ENCODE results near the gene PHF21B. TPM values are rescaled to one million over a fixed set of nuclear protein-coding genes. Genes with fewer than 3 reads are reported as not detected.

PHF21B gene
- total RNA-seq, 4 donors from 2014 or later = 0.17 to 0.62 TPM; not detected in 2

DNA sequence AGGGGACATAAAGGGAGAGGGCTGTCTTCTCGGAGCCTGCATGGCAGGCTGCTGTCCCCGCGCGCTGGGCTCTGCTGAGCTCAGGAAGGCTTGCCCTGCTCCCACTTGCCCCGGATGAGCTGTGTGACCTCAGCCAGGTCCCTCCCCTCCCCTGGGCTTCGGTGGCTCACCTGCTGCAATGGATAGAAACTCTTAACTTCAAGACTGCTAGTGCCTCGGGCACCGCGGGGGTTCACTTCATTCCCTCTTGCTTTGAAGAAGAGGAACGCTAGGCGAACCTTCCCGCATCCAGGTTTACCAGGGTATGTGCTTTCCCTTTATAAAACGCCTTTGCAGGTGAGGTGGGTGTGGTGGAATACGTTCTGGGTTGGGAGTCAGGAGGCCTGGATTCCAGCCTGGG, 115.0 kb downstream of the PHF21B start:
- intact Hi-C loops (cut with DNase I; ENCODE audit: low total_unique reads) = no loop called here
- 61 to 69% methylated on average over 14 of the region's 14 CpGs for WGBS, 2 donors
- no peak for TF ChIP-seq POLR2A (IDR thresholded peaks at IDR 0.05)
- TF ChIP-seq, protein P1, sequence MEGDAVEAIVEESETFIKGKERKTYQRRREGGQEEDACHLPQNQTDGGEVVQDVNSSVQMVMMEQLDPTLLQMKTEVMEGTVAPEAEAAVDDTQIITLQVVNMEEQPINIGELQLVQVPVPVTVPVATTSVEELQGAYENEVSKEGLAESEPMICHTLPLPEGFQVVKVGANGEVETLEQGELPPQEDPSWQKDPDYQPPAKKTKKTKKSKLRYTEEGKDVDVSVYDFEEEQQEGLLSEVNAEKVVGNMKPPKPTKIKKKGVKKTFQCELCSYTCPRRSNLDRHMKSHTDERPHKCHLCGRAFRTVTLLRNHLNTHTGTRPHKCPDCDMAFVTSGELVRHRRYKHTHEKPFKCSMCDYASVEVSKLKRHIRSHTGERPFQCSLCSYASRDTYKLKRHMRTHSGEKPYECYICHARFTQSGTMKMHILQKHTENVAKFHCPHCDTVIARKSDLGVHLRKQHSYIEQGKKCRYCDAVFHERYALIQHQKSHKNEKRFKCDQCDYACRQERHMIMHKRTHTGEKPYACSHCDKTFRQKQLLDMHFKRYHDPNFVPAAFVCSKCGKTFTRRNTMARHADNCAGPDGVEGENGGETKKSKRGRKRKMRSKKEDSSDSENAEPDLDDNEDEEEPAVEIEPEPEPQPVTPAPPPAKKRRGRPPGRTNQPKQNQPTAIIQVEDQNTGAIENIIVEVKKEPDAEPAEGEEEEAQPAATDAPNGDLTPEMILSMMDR (IDR thresholded peaks at IDR 0.05) = no peak
- H3K4me3 ChIP-seq (ENCODE audit: low read depth, poor library complexity, severe bottlenecking) = no peak overlapping the region
- peak in 1 of 2 donors; percentile 82 for DNase-seq (ENCODE audit: low spot score in 2 of 2)

DNA sequence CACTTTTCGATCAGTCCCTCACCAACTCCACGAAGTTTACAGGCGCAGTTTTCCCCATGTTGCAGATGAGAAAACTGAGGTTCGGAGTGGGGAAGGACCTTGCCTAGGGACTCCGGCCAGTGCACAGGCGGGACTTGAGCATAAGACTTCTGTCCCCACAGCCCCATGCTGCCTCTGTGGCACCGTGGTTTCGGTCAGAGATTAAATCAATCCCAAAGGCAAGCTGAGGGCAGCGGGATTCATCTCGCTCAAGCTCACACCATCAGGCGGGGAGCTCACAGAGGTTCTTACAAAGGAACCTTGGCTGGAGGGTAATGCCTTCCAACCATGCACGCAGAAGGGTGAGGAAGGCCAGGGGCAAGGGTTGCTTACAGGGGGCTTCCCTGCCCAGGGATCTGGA, 115.5 kb downstream of the PHF21B start:
- WGBS, 2 donors = 88 to 90% methylated on average over 12 of the region's 12 CpGs
- TF ChIP-seq, protein P1 (IDR thresholded peaks at IDR 0.05) = no peak
- TF ChIP-seq POLR2A (IDR thresholded peaks at IDR 0.05) = no peak
- DNase-seq (ENCODE audit: low spot score in 2 of 2) = peak in 1 of 2 donors; percentile 77
- intact Hi-C loops (cut with DNase I; ENCODE audit: low total_unique reads) = no loop called here
- no peak overlapping the region for H3K4me3 ChIP-seq (ENCODE audit: low read depth, poor library complexity, severe bottlenecking)

DNA sequence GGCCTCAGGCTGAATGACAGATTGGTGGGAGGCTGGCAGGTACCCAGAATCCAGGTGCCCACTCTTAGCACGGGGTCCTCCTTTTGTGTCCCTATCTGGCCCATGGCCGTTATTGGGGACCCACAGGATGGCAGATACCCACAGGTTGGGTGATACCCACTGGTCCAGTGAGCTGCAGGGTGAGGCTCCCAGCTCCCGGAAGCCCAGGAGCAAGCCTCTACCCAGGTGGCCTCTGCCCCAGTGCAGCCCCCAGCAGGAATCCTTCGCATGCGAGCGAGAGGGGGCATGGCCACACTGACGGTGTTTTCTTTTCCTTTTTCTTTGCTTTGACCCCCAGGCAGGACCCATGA, 116.1 kb downstream of the PHF21B start:
- TF ChIP-seq POLR2A (IDR thresholded peaks at IDR 0.05) = no peak
- TF ChIP-seq, protein P1 (IDR thresholded peaks at IDR 0.05) = no peak
- peak in 1 of 2 donors; percentile 64 for DNase-seq (ENCODE audit: low spot score in 2 of 2)
- WGBS, 2 donors = 66 to 69% methylated on average over 5 to 6 of the region's 7 CpGs
- H3K4me3 ChIP-seq (ENCODE audit: low read depth, poor library complexity, severe bottlenecking) = no peak overlapping the region
- intact Hi-C loops (cut with DNase I; ENCODE audit: low total_unique reads) = no loop called here

DNA sequence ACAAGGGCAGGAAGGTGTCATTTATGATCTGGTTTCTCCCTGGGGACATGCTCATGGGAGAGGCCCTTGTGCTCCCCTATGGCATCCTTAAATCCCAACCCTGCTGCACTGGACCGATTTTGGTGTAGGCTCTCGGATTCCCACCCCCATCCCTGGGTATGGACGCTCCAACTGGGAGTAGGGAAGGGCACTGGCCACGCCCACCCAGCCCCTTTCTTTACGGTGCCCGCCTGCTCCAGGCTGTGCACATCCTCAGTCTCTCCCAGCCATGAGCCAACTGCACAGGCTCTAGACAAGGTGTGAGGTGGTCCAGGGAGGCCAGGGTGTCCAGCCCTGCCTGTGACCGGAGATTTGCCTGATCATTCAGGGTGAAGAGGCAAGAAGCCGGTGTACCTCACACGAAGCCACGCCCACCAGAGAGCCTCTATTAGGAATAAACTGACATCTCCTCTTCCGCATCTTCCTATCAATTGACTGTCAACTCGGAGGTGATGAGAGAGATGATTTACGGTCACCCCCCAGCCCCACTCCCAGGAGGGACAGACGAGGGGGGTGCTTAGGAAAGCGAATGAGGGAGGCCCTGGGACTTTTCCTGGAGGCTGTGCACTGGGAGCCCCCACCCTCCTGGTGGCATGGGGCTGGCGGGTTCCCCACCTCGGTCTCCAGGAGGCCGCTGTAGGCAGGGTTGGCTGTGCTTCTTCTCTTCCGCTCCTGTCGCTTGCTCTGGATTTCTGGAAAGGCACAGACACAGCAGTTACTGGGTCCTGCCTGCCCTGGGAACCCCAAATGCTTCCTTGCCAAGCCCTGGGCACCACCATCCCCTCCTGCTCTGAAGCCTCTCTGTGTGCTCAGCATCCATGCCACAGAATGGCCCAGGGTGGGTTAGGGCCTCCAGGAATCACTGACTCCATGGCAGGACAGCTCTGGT, 116.7 kb downstream of the PHF21B start:
- DNase-seq (ENCODE audit: low spot score in 2 of 2) = peak in 1 of 2 donors; percentile 68
- H3K4me3 ChIP-seq (ENCODE audit: low read depth, poor library complexity, severe bottlenecking) = no peak overlapping the region
- TF ChIP-seq POLR2A (IDR thresholded peaks at IDR 0.05) = no peak
- TF ChIP-seq, protein P1 (IDR thresholded peaks at IDR 0.05) = no peak
- WGBS, 2 donors = 81 to 85% methylated on average over 18 of the region's 20 CpGs
- intact Hi-C loops (cut with DNase I; ENCODE audit: low total_unique reads) = no loop called here

DNA sequence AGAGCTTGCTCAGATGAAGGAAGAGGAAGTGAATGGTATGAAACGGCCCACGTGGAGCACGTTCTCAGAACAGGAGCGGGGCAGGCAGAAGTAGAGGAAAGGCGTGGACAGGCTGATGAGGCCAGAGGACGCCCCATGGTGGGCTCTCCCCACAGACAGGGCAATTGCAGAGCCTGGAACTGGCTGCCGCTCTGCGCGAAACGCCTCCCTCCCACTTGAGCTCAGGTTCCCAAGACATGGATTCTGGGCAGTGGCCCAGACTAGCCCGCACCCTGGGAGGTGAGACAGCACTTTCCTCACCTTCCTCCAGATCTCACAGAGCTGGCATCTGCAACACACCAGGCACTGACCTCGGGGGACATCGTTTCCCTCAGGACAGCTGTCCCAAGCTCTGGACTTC, 117.6 kb downstream of the PHF21B start:
- WGBS, 2 donors = 83 to 86% methylated on average over 13 of the region's 13 CpGs
- H3K4me3 ChIP-seq (ENCODE audit: low read depth, poor library complexity, severe bottlenecking) = no peak overlapping the region
- intact Hi-C loops (cut with DNase I; ENCODE audit: low total_unique reads) = no loop called here
- DNase-seq (ENCODE audit: low spot score in 2 of 2) = peak in 1 of 2 donors; percentile 74
- TF ChIP-seq, protein P1 (IDR thresholded peaks at IDR 0.05) = no peak
- no peak for TF ChIP-seq POLR2A (IDR thresholded peaks at IDR 0.05)
